ENCODE data around the gene NPAS3. TPM values are rescaled to one million over a fixed set of nuclear protein-coding genes. Genes with fewer than 3 reads are reported as not detected.

NPAS3 gene
- total RNA-seq, 1 donor from 2014 or later: 1.6 TPM

DNA sequence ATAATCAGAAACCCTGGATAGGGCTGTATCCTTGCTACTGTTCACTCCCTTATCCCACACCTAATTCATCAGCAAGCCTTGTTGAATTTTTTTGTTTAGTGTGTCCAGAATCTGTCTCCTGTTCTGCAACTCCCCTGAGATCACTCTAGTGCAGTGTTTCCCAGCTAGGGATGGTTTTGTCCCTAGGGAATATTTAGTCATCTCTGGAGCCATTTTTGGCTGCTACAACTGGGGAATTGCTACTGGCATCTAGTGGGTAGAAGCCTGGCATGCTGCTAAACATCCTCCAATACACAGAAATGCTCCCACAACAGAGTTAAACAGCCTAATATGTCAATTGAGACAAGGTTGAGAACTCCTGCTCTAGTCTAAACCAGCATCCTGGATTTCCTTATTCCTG, 248.0 kb downstream of the NPAS3 start:
- no peaks in the 10 kb centered on the region for H3K27me3 Mint-ChIP-seq (ENCODE audit: unreplicated experiment)
- no peak for TF ChIP-seq CTCF (IDR thresholded peaks at IDR 0.05; ENCODE audit: unreplicated experiment)
- no peak overlapping the region for H3K4me3 Mint-ChIP-seq (ENCODE audit: unreplicated experiment)
- no peak for DNase-seq (ENCODE audit: low spot score)
- no peaks in the 10 kb centered on the region for H3K4me1 Mint-ChIP-seq (ENCODE audit: unreplicated experiment)
- H3K36me3 Mint-ChIP-seq (ENCODE audit: low read depth, unreplicated experiment): no peaks in the 10 kb centered on the region
- no peak overlapping the region for H3K27ac Mint-ChIP-seq (ENCODE audit: unreplicated experiment)
- H3K9me3 Mint-ChIP-seq (ENCODE audit: unreplicated experiment): no peaks in the 10 kb centered on the region

- Mint-ChIP-seq H3K9me3 (ENCODE audit: unreplicated experiment) (no peaks in the 10 kb centered on the region), H3K4me3 (ENCODE audit: unreplicated experiment) (no peak overlapping the region), H3K4me1 (ENCODE audit: unreplicated experiment) (no peaks in the 10 kb centered on the region), H3K27ac (ENCODE audit: unreplicated experiment) (no peak overlapping the region), H3K27me3 (ENCODE audit: unreplicated experiment) (no peaks in the 10 kb centered on the region), H3K36me3 (ENCODE audit: low read depth, unreplicated experiment) (no peaks in the 10 kb centered on the region)
- DNase-seq (ENCODE audit: low spot score): no peak
- no peak for TF ChIP-seq CTCF (IDR thresholded peaks at IDR 0.05; ENCODE audit: unreplicated experiment)
Measured at GRCh38 chr14:33188880-33189279, 250.2 kb downstream of the NPAS3 start.

GRCh38 chr14:33191855-33192254, 253.2 kb downstream of the NPAS3 start:
- DNase-seq (ENCODE audit: low spot score): no peak
- Mint-ChIP-seq H3K9me3 (ENCODE audit: unreplicated experiment) (no peaks in the 10 kb centered on the region), H3K27ac (ENCODE audit: unreplicated experiment) (no peak overlapping the region), H3K36me3 (ENCODE audit: low read depth, unreplicated experiment) (no peaks in the 10 kb centered on the region), H3K27me3 (ENCODE audit: unreplicated experiment) (no peaks in the 10 kb centered on the region), H3K4me3 (ENCODE audit: unreplicated experiment) (no peak overlapping the region), H3K4me1 (ENCODE audit: unreplicated experiment) (no peaks in the 10 kb centered on the region)
- no peak for TF ChIP-seq CTCF (IDR thresholded peaks at IDR 0.05; ENCODE audit: unreplicated experiment)

GRCh38 chr14:33194551-33194950, 255.9 kb downstream of the NPAS3 start:
- H3K4me3 Mint-ChIP-seq (ENCODE audit: unreplicated experiment): no peak overlapping the region
- no peaks in the 10 kb centered on the region for H3K36me3 Mint-ChIP-seq (ENCODE audit: low read depth, unreplicated experiment)
- TF ChIP-seq CTCF (IDR thresholded peaks at IDR 0.05; ENCODE audit: unreplicated experiment): no peak
- no peaks in the 10 kb centered on the region for H3K27me3 Mint-ChIP-seq (ENCODE audit: unreplicated experiment)
- no peaks in the 10 kb centered on the region for H3K9me3 Mint-ChIP-seq (ENCODE audit: unreplicated experiment)
- no peak overlapping the region for H3K27ac Mint-ChIP-seq (ENCODE audit: unreplicated experiment)
- no peak for DNase-seq (ENCODE audit: low spot score)
- H3K4me1 Mint-ChIP-seq (ENCODE audit: unreplicated experiment): no peaks in the 10 kb centered on the region

GRCh38 chr14:33198684-33199083, 260.0 kb downstream of the NPAS3 start:
- Mint-ChIP-seq H3K27ac (ENCODE audit: unreplicated experiment) (no peak overlapping the region), H3K36me3 (ENCODE audit: low read depth, unreplicated experiment) (no peaks in the 10 kb centered on the region), H3K4me3 (ENCODE audit: unreplicated experiment) (no peak overlapping the region), H3K4me1 (ENCODE audit: unreplicated experiment) (no peaks in the 10 kb centered on the region), H3K27me3 (ENCODE audit: unreplicated experiment) (no peaks in the 10 kb centered on the region), H3K9me3 (ENCODE audit: unreplicated experiment) (no peaks in the 10 kb centered on the region)
- TF ChIP-seq CTCF (IDR thresholded peaks at IDR 0.05; ENCODE audit: unreplicated experiment): no peak
- no peak for DNase-seq (ENCODE audit: low spot score)
